NCI-H146 treated with DMSO at 0.1 percent for 48 hours (cell line): ENCODE data around the gene CNP.
"Not testable (repeated sequence)": the region's sequence is repeated elsewhere in the genome, so short reads cannot be mapped to it uniquely, and the experiment has no call there.

ENCODE experiments used
- DNase-seq: peaks from one replicate; lab custom pipeline; 2025; ENCODE audit not compliant: unreplicated experiment; lab: John Stamatoyannopoulos, UW

The CNP gene

DNA sequence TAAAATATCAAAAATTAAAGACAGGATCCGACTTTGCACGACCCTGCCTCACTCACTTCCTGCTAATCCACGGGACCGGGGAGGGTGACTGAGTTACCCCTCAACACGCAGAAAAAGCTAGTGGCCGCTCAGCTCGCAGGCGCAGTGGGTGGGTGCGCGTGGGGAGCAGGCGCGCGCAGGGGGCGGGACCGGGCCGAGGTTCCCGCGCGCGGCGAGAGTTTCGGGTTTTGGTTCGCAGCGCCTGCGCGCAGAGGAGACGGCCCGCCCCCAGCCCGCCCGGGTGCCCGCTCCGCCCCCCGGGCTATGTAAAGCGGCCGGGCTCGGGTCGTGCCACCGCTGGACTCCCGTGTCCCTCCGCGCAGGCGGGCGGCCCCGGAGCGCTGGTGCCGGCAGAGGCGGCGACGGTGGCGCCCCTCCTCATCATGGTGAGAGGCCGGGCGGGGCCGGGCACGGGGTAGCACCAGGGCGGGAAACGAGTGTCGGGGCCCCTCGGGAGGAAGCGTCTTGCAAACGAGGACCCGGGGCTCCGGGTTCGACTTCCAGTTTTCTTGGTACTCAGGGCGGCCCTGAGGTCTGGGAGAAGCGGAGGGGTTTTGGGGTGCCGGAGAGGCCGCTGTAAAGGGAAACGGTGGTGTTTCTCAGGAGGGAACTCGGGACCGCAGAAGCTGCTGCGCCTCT lies at the start of gene CNP:
TSS of gene CNP (plus strand) at position 333 of the 678 bp plus-strand sequence. CDS start at position 423, 90 bp downstream.
- peak; percentile 69 for DNase-seq

DNA sequence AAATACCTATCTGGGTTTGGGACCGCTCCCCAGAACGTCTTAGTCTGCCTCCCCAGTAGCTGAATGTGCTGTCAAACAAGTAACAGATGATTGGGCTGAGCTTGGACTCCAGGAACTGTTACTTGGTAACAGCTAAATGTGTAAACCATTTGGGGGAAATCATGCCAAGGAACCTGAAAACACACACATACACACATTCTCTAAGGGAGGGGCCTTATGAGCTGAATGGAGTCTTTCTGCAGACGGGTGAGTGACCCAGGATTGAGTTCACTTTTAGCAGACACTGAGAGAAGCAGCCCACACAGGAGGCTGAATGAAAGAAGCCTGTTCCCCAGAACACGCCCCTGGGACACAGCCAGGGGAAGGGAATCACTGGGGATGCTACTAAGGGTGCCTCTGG lies 49.4 kb upstream of the CNP start:
- no peak for DNase-seq

DNA sequence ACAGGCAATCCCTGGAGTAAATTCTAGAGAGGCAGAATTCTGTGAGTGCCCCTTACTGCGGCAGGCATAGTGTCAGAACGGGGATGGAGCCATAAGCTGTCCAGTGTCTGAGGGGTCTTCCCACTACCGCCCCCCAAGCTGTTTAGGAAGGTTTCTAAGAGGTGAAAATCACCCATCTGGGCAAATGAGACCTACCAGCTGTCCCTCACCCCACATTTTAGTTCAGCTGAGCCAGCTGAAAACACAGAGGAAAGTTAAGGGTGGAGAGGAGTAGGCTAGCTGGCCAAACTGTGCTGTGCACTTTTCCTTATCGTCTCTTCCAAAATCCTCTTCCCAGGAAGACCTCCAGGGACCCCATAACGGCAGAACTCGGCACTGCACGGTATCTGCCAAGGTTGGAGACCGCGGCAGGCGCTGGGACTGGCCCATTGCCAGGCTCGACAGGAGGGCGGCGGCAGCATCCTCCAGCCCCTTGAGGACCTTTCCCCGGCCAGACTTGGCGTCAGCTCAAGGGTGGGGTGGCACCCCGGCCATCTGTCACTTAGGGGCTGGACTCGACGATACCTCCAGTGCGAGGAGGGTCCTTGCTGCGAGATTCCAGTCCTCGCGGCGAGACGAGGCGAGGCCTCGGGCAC lies 48.8 kb upstream of the CNP start:
- DNase-seq = peak; percentile 8

DNA sequence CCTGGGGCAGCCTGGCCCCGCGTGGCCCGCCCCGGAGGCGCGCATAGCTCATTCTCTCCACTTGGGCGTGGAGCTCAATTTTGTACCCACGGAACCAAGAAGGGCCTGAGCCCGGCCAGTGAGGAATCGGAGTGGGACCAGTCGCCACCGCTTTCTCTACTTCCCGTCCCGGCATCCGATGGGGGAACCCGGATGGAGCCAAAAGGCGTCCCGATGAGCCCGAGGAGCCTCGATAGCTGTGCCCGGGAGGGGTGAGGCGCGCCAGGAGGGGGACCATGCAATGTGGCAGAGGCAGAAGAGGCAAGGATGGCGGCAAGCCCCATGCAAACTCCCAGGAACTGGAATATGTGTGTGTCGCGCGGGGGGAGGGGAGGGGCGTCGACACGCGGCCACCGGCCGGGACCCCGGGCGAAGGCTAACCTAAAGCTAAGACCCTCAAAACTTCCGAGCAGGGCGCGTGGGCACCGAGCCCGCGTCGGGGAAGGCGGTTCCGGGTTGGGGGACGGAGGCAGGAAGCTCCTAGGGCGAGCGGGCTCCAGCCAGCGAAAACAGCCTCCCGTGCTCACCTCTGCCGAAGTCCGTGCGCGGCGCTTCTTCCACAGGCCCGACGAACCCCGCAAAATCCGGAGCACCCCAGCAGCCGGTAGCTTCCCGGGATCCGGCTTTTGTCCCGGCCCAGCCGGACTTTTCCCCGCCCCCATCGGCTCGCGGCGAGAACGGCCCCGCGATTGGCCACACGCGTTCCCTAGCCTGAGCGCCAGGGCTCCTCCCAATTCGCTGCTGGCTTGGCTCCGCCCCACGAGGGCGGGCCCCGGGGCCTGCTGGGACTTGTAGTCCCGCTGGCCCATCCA lies 48.1 kb upstream of the CNP start, which contains the start of gene ACLY:
TSS of gene ACLY (minus strand) at position 638 of the 851 bp plus-strand sequence. CDS start 5,078 bp downstream, outside the sequence.
- peak; percentile 93 for DNase-seq

DNA sequence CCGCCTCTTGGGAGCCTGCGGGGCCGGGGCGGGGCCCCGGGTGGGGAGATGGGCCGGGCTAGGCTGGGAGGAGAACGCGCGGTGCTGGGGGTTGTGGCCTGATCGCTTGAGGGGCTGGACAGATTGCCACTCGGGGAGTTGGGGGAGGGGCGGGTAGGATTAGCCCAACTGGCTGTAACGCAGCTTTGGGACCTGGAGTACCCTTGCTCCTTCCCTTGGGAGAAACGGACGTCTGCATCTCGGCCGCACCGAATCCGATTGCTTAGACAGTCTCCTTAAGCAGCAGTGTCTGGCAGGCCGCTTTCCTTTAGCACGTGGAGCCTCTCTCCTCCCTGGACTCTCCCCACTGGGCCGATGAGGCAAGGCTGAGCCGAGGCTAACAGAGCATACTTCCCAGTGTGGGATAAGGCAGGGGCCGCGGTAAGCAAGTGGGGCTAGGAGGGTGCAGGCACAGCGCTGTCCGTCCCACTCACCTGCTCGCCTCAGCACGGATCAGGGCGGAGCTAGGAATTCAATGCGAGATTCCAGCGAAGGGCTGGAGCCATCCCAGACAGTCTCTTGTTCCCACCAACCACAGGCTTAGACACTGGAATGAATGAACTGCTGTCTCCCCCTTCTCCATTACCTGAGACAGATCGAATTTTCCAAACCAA lies 47.3 kb upstream of the CNP start:
- DNase-seq = peak; percentile 52

DNA sequence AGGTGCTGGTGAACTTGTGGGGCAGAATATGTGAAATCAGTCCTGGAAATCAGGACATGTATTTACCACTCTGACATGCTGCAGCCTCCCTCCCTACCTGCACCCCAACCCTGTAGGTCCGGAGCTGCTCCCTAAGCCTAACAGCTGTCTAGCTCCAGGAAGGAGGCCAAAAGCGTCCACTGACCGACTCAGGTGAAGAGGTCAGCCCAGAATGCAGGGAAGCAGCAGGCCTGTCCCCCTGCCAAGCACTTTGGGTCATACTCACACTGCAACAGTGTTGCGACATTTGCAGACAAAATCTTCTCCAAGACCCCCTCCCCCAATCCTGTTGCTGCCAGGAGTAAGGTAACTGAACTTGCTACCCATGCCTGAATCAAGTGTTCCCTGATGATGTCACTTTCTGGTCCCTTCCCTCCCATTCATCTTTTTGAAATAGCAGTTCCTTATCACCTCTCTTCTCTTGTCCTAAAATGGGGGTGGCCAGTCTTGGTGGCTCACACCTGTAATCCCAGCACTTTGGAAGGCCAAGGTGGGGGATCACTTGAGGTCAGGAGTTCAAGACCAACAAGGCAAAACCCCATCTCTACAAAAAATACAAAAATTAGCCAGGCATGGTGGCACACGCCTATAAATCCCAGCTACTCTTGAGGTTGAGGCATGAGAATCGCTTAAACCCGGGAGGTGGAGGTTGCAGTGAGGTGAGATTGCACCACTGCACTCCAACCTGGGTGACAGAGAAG lies 46.6 kb upstream of the CNP start:
- no peak for DNase-seq

DNA sequence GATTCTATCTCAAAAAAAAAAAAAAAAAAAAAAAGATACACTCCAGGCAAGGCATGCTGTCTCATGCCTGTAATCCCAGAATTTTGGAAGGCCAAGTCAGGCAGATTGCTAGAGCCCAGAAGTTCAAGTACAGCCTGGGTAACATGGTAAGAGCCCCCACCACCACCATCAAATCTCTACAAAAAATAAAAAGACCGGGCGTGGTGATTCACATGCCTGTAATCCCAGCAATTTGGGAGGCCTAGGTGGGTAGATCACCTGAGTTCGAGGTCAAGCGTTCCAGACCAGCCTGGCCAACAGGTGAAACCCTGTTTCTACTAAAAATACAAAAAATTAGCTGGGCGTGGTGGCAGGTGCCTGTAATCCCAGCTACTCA lies 46.0 kb upstream of the CNP start:
- no peak for DNase-seq

DNA sequence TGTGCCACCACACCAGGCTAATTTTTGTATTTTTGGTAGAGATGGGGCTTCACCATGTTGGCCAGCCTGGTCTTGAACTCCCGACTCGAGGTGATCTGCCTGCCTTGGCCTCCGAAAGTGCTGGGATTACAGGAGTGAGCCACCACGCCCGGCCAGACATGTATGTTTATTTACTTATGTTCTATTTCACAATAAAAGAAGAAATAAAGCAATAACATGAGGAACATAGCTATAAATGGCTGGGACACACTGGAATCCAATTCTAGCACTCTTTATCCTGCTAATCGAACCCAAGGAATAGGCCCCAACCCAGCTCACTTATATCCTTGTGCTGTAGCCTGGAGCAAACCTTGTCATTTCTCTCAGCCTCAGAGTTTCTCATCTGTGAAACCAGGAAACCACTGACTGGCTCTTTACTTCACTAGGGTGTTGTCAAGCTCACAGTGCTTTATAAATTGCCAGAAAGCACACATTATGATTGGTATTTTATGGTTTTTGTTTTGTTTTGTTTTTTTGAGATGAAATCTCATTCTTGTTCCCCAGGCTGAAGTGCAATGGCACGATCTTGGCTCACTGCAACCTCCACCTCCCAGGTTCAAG lies 40.5 kb upstream of the CNP start:
- DNase-seq = no peak

DNA sequence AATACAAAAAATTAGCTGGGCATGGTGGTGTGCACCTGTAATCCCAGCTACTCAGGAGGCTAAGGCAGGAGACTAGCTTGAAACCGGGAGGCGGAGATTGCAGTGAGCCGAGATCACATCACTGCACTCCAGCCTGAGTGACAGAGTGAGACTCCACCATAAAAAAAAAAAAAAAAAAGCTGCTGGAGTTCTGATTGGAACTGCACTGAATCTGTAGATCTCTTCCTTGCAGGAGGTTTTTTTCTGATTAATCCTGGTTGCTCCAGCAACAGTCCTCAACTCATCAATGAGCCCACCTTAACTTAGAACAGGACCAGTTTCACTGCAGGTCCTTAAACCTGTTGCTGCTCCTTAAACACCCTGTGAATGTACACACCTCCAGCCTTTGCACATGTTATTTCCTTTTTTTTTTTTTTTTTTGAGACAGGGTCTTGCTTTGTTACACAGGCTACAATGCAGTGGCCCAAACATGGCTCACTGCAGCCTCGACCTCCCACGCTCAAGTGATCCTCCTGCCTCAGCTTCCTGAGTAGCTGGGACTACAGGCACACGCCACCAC lies 37.8 kb upstream of the CNP start:
- DNase-seq = no peak

DNA sequence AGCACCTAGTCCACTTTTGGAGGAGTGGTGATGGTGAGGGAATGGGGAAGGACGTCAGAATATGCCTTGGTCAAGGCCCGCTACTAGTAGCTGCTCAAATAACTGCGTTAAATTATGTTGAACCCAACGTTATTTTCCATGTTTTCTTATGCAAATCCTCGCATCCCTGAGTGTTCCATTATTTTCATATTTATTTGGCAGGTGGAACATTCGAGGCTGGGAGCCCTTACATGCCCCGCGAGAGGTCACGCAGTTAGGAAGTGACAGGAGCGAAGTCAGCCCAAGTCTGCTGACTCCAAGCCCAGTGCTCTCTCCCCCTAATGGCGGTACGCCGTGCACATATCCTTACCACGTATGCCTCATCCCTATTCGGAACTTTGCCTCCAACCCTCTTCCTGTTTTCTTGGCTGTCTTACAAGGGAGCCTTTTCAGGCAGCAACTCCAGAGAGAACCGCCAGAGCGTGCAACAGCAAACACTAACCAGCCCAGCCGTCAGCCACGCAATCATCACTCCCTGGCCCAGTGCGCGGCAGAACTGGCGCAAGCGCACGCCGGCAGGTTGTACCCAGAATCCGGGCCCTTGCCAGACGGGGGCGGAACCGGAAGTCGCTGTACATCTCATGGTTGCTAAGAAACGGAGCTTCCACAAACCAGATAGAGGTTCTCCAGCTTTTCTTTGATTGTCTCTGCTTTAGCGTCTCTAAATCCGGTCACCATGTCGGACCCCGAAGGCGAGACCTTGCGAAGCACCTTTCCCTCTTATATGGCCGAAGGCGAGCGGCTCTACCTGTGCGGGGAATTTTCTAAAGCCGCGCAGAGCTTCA lies 36.4 kb upstream of the CNP start, which contains the start of gene ODAD4:
TSS of gene ODAD4 (plus strand) at position 609 of the 824 bp plus-strand sequence. CDS start at position 716, 107 bp downstream.
- peak; percentile 86 for DNase-seq

DNA sequence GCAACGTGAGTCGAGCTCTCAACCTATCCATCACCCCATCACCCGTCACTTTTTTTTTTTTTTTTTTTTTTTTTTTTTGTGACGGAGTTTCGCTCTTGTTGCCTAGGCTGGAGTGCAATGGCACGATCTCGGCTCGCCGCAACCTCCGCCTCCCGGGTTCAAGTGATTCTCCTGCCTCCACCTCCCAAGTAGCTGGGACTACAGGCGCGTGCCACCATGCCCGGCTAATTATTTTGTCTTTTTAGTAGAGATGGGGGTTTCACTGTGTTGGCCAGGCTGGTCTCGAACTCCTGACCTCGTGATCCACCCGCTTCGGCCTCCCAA lies 35.8 kb upstream of the CNP start:
- DNase-seq = not testable (repeated sequence)

DNA sequence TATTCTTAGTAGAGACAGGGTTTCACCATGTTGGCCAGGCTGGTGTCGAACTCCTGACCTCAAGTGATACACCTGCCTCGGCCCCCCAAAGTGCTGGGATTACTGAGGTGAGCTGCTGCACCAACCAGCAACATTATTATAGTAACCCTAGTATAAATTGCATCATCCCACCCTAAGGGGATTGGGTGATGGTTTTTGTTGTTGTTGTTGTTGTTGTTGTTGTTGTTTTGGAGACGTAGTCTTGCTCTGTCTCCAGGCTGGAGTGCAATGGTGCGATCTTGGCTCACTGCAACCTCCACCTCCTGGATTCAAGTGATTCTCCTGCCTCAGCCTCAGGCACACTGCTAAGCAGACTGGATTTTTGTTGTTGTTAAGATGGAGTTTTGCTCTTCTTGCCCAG lies 34.9 kb upstream of the CNP start:
- not testable (repeated sequence) for DNase-seq

DNA sequence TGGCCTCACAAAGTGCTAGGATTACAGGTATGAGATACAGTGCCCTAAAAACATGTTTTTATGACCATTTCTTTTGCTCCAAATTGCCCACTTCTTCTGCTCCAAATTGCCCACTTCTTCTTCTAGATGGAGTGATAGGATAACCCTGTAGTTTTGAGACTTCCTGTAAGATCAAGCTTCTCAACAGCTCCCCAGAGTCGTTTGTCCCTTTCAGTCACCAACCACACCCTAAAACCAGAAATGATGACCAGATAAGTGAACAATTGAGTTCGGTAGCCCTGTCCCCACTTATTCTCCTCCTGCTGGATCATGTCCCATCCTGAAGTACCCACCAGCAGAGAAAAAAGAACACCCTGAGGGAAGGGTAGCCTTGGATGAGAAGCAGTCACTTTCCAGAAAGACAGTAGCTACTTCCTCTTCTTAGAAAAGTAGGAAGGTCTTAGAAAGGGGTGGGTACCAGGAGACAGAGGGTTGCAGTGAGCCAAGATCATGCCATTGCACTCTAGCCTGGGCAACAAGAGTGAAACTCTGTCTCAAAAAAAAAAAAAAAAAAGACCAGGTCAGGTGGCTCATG lies 33.7 kb upstream of the CNP start:
- no peak for DNase-seq

DNA sequence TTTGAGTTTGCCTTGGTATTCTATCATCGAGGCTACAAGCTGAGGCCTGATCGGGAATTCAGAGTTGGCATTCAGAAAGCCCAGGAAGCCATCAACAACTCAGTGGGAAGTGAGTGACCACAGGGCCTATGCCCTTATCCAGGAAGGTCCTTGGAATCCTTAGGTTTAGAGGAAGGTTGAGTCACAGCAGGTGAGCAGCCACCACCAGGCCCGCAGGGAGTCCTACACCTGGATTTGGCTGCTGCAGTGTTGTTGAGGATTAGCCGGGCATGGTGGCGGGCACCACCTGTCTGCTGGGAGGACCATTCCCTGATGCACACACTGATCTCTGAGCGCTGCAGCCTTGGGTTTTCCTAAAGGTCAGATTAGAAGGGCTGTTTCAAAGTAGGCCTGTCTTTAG lies 31.0 kb upstream of the CNP start:
- no peak for DNase-seq

DNA sequence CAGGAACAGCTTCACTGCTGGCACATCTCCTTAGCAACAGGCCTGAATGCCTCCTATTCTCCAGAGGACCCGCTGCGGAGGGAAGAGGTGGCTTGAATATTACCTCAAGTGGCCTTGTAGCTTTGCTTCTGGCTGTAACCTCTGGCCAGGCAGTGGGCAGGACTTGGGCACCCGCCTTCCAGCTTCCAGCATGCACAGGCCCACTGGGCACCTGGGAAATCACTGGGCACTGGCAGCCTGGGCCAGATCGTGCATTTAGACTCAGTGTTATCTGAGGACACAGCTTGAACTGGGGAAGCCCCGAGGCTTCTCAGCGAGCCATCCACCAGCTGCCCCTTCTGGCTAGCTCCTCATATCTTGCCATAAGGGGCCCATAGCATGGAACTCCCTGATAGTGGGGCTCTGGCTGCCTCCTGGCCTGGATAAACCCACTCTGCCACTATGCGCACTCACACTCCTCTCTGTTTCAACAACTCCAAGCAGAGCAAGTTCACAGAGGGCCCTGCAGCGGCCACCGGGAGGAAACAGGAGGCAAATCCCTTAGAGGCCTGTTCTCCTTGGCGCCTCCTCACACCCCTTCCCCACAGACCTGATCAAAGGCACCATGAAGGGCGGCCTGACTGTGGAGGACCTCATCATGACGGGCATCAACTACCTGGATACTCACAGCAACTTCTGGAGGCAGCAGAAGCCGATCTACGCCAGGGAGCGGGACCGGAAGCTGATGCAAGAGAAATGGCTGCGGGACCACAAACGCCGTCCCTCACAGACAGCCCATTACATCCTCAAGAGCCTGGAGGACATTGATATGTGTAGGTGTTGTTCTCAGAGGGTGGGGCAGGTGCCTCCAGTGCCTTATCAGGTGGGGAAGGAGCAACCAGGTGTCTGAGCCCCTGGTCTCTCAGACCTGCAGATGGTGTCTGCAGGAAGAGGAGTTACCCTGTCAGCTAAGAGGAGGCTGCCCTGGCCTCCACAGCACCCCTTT lies 28.3 kb upstream of the CNP start:
- DNase-seq = no peak

DNA sequence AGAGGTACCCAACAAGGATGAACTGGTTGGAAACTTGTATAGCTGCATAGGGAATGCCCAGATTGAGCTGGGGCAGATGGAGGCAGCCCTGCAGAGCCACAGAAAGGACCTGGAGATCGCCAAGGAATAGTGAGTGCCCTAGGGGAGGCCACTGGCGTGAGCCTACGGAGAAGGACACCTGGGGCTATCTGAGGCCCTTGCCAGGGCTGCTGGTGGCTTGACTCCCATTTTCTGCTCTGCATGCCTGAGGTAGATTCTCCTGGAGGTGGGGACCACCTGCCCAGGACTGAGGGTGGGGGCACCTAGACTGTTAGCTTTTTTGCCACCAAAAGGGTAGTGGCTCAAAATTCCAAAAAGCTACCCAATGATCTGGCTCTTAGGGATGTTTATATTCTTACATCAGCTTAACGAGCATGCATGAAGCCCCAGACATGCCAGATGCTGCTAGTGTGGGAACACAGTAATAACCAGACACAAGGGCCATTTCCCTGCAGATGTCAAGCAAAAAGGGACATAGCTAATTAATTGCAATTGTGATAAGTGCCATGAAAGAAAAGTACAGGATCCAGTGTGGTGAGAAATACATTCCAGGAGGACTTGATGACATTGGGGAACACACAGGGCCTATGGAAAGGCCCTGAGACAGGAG lies 27.4 kb upstream of the CNP start:
- no peak for DNase-seq

DNA sequence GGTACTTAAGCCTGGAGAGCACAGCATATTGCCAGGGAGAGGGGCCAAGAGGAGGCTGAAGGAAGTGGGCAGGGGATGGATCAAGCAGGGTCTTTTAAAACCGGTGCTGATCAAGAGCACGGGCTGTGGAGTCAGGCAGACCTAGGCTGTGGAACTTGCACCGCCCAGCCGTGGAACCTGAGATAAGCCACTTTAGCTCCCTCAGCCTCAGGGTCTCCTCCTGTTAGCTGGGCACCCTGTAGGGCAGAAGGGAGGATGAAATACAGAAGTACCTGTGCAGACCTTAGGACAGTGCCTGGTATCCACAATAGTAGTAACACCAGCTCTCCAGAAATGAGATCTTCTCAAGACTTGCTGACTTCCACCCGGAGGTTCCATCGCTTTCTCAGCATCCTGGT lies 26.9 kb upstream of the CNP start:
- DNase-seq = no peak
